HG03575 (cell line): ENCODE measurements around the gene COLGALT1.
"Not testable (repeated sequence)": the region's sequence is repeated elsewhere in the genome, so short reads cannot be mapped to it uniquely, and the experiment has no call there.

ENCODE experiments used
- ATAC-seq: cut with Tn5 transposase; IDR thresholded peaks from one replicate; pipeline ENCODE4 v1.9.1; 2021; ENCODE audit not compliant: unreplicated experiment, insufficient number of reproducible peaks, low FRiP score; ENCODE audit errors: extremely low read depth

The COLGALT1 gene

GRCh38 chr19:17555480-17555928 lies at the start of gene COLGALT1:
Gene COLGALT1, plus strand, starts transcription at chr19:17555649. Its CDS starts 65 bp downstream, at chr19:17555714.
- no peak for ATAC-seq

DNA sequence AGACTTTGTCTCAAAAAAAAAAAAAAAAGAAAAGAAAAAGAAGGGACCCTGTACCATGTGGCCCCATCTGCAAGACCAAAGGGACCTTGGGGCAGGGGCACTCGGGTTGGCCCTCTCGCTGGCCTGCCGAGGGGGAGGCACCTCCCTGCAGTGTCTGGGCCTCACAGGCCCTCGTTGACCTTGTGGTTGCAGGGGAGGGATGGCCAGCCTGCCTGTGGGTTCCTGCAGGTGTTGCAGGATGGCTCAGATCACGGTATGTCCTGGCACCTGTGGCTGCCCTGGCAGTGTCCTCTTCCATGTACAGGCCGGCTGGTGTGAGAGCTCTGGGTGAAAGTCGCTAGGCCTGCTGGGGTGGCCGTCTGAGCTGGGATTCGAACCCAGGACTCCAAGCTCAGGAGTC lies 48.7 kb upstream of the COLGALT1 start:
- no peak for ATAC-seq

DNA sequence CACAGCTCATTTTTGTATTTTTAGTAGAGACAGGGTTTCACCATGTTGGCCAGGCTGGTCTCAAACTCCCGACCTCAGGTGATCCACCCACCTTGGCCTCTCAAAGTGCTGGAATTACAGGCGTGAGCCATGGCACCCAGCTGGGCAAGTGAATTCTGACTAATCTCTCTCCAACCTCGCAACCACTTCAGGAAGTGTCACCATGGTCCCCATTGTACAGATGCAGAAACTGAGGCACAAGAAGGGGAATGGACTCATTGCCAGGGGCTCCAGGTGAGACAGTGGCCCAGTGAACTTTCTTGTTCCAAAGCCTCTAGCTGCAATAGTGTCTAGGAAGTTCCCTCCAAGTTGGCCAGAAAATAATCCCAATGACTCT lies 46.9 kb upstream of the COLGALT1 start:
- not testable (repeated sequence) for ATAC-seq

DNA sequence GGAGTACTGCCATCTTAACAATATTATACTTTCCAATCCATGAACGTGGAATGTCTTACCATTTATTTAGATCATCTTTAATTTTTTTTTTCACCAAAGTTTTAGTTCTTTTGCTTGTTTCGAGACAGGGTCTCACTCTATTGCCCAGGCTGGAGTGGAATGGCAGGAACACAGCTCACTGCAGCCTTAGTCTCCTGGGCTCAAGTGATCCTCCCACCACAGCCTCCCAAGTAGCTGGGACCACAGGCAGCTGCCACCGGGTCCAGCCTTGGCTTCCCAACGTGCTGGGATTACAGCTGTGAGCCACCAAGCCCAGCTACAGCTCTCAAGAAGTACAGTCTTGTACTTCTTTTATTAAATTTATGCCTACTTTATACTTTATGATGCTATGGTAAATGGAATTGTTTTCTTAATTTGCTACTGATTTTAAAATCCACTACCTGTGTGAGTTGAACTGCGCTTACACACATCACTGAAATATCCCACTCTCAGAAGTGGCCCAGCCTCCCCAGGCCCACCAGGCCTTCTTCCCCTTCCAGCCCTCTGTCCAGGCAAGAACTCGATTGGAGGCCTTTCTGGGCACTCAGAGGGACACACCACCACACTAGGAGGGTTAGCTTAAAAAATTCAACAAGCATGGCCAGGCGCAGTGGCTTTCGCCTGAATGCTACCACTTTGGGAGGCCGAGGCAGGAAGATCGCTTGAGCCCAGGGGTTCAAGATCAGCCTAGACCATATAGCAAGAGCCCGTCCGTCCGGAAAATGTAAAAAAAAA lies 45.0 kb upstream of the COLGALT1 start:
- no peak for ATAC-seq

DNA sequence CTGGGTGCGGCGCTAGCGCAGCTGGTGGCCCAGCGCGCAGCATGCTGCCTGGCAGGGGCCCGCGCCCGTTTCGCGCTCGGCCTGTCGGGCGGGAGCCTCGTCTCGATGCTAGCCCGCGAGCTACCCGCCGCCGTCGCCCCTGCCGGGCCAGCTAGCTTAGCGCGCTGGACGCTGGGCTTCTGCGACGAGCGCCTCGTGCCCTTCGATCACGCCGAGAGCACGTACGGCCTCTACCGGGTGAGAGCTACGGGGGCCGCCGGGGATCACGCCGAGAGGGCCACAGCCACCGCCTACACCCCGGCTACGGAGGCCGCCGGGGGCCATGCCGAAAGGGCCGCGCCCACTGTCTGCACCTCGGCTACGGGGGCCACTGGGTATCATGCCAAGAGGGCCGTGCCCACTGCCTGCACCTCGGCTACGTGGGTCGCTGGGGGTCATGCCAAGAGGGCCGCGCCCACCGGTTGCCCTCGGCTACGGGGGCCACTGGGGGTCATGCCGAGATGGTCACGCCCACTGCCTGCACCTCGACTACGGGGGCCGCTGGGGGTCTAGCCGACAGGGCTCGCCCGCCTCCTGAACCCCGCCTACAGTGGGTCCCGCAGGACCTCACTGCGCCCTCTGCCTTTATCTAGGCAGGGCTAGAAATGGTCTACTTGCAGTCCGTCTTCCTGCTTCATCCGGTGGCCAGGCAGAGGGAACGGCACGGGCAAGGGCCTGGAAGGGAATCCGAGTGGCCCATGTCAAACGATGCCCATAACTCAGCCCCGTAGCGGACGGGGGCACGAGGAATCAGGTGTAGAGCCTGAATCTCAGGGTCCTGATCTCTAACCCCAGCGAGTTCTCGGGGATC lies 43.5 kb upstream of the COLGALT1 start:
- ATAC-seq = no peak

DNA sequence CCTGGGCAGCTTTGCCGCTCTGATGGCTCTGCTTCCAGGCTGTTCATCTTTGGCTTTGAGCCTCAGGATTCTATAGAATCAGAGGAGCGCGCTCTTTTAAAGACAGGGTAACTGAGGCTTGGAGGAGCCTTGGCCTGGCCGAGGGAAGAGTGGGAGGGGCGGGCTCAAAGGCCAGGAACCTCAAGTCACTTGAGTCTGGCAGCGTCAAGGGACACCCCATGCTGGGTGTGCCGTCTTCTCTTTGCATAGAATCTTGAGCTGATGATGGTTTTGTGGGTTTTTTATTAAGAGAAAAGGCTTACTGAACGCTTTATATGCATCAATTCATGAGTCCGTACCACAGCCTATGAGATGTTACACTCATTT lies 42.9 kb upstream of the COLGALT1 start:
- ATAC-seq = no peak

DNA sequence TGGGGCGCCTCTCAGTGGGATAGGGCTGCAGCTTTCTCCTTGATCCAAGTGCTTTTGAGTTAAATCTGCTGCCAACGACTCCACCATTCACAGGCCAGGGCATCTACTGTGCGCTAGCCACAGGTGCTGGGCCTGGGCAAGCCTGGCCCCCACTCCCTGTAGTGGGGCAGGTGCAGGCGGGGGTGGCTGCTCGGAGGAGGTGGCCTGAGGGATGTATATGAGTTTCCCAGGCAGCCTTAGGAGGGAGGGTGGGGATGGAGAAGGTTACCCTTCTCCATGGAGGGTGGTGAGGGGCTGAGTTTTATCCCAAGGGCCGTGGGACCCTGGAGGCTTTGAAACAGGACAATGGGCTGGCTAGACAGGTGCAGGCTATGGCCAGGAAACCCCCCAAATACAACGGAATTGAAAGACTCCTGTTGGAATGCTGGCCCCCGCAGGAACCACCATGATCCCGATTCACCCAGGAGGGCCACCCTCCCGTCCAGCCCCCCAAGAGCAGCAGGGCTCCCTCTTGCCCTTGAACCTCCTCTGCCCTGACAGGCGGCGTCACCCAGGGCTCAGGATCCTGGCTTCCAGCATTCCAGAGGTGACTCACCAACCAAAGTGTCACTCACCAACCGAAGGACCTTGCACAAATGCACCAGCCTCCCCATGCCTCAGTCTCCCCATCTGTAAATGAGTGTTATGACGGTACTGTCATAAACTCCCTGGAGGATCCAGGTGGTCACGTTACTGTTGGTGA lies 39.9 kb upstream of the COLGALT1 start:
- no peak for ATAC-seq

DNA sequence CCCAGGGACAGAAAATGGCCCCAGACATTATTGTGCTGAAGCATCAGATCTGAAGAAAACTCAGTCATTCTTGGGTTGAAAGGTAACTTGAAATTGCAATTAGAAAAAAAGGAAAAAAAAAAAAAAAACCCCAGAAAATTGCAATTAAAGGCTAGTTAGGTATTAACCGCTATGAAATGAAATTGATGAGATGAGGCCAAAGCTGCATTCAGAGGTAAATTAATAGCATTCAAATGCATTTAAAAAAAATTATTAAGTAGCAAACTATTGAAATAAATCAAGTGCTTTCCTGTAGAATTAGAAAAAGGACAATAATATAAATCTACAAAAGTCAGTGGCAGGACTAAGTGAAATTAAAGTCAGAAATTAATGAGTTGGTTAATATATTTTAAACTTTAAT lies 37.6 kb upstream of the COLGALT1 start:
- no peak for ATAC-seq

DNA sequence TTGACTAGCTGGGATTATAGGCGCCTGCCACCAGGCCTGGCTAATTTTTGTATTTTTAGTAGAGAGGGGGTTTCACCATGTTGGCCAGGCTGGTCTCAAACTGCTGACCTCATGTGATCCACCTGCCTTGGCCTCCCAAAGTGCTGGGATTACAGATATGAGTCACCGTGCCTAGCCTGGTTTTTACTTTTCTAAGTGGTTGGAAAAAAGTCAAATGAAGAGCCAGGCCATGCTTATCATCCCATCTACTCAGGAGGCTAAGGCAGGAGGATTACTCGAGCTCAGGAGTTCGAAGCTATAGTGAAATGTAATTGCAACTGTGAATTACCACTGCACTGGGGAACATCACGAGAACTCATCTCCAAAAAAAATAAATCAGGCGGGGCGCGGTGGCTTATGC lies 36.8 kb upstream of the COLGALT1 start:
- ATAC-seq = not testable (repeated sequence)

DNA sequence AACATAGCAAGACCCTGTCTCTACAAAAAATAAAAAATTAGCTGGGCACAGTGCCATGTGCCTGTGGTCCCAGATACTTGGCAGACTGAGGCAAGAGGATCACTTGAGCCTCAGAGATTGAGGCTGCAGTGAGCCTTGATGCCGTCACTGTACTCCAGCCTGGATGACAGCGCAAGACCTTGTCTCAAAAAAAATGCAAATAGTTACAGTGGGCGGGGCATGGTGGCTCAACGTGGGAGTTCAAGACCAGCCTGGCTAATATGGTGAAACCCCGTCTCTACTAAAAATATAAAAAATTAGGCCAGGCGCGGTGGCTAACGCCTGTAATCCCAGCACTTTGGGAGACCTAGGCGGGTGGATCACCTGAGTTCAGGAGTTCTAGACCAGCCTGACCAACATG lies 35.5 kb upstream of the COLGALT1 start:
- no peak for ATAC-seq

- no peak for ATAC-seq
Measured at GRCh38 chr19:17520865-17521264, 34.6 kb upstream of the COLGALT1 start.

DNA sequence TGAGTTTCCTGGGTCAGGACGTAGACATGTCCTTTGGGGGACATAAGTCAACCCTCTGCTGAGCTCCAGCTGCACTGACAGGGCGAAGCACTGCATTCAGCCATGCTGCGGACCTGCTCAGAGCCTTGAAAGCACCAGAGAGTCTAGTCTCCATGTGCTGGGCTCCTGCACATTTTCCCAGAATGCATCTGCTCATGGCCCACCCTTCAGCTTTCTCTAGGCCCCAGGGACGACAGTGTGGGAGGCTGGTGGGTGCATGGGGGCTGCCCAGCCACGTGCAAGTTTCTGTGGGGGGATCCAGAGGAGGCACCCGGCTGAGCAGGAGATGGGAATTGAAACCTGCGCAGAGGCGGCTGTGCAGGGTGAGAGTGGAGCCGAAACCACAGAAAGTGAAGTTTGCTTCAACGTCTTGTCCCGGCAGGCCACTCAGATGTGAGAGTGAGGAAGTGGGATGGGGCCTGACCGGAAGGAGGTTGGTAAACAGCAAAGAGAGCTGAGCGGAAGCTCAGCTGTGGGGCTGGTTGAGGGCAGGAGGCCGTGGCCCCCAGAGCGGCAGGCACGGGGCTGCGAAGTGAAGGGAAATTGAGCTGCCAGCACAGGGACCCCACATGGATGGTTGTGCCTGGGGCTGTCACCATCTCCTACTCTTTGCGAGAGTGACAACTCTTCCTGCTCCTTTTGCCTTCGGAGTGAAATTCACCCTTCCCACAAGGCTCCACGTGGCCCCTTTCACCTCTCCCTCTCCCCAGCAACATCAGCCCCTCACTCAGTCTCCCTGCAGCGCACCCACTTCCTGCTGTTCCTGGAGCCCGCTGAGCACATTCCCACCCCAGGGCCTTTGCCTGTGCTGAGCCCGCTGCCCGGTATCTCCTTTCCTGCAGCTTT lies 32.2 kb upstream of the COLGALT1 start:
- ATAC-seq = peak; percentile 52

DNA sequence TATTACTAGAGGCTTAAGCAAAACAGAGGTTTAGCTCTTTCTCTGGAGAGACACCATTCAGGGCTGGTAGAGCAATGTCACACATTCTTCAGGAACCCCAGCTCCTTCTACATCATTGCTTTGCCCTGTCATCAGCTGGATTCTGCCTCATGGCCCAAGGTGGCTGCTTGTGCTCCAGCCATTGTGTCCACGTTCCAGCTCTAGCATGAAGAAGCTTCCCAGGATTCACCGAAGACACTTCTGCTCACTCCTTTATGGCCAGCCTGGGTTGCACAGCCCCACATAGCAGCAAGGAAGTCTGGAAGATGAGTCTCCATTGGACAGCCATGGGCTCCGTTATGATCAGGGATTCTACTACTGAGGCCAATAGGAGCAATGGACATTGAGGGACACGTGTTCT lies 30.8 kb upstream of the COLGALT1 start:
- ATAC-seq = no peak

GRCh38 chr19:17525141-17525540 lies 30.3 kb upstream of the COLGALT1 start:
- no peak for ATAC-seq

- no peak for ATAC-seq
Measured at GRCh38 chr19:17526922-17527321, 28.5 kb upstream of the COLGALT1 start.

GRCh38 chr19:17527326-17527725 lies 28.1 kb upstream of the COLGALT1 start:
- no peak for ATAC-seq

- ATAC-seq = no peak
Measured at GRCh38 chr19:17528610-17529009, 26.8 kb upstream of the COLGALT1 start.

DNA sequence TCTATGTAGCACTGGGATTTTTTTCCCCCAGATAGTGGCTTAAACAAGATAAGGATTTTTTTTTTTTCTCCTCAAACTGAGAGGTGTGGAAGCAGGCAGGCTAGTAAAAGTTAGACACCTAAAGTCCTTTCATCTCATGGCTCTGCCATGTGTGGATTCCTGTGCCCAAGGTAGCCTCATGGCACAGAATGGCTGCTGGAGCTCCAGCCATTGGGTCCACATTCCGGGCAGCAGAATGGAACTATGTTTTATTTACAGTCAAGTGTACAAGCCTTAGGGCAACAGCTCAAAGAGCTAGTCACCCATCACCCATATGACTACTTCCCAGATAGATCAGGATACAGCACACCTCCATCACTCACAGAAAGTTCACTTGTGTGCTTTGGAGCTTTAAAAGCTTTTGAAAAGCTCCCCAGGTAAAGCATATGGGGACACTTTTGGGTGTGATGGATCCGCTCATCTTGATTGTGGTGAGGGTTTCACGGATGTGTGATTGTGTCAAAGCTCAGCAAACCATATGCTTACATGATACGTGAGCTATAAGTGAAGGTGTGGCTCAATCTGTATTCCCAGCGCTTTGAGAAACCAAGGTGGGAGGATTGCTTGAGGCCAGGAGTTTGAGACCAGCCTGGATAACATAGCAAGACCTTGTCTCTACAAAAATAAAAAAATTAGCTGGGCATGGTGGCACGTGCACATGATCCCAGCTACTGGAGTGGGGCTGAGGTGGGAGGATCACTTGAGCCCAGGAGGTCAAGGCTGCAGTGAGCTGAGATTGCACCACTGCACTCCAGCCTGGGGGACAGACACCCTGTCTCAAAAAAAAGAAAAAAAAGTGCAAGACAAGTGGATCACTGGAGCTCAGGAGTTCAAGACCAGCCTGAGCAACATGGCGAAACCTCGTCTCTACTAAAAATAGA lies 25.9 kb upstream of the COLGALT1 start:
- ATAC-seq = no peak
